Hematopoietic multipotent progenitor cell treated with erythropoietin and hydrocortisone succinate and interleukin-3 and kit ligand, for 17 days (in vitro differentiated cells): Measurements from ENCODE around the gene MTERF4.
A peak's percentile ranks its signal among the peaks of the same experiment; 100 is the strongest.

Source experiments
- DNase-seq: peaks from one replicate; pipeline ENCODE4 v3.0.0-alpha.2; 2015; ENCODE audit warnings: low spot score

Gene MTERF4, protein sequence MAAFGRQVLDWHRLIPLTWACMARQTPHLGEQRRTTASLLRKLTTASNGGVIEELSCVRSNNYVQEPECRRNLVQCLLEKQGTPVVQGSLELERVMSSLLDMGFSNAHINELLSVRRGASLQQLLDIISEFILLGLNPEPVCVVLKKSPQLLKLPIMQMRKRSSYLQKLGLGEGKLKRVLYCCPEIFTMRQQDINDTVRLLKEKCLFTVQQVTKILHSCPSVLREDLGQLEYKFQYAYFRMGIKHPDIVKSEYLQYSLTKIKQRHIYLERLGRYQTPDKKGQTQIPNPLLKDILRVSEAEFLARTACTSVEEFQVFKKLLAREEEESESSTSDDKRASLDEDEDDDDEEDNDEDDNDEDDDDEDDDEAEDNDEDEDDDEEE

GRCh38 chr2:241102239-241102803, at the start of gene MTERF4:
MTERF4 (minus strand) TSS chr2:241102287; CDS start chr2:241102273, 14 bp downstream.
- DNase-seq, result peak; percentile 84

GRCh38 chr2:241150660-241151530, 48.8 kb upstream of the MTERF4 start:
- no peak for DNase-seq

DNA sequence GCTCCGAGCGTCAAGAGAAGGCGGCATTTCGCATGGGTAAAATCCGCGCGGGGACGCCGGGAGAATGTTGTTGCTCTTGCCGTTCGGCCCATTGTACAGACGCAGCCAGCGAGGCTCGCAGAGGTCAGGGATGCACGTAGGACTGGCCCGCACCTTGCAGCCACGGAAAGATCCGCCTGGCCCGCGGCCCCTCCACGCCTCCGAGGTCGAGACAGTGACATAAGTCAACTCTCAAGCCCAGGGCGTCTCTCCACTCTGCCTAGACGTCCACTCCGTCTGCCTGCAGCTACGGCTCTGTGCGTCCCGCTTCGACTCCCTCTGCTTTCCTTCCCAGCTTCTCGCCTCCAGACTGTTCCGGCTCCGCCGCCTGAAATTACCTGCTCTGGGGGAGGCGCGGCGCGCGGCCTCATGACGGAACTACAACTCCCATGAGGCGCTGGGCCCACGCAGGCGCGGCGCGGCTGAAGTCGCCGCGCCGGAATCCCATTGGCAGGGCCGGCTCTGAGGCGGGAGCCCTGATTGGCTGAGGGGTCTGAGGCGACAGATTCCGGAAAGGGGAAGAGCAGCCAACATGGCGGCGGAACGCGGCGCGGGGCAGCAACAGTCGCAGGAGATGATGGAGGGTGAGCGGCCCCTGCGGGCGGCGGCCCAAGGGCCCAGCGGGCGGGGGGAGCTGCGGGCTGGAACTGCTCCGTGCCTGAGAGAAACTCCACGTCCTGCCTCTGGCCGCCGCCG, 48.0 kb upstream of the MTERF4 start, which contains the start of gene PPP1R7:
TSS of gene PPP1R7 (plus strand) at position 543 of the 735 bp plus-strand sequence. CDS start at position 572, 29 bp downstream.
- DNase-seq, result peak; percentile 96

- no peak for DNase-seq
Observed at GRCh38 chr2:241149675-241149924, 47.5 kb upstream of the MTERF4 start.

- DNase-seq, result peak; percentile 87
Observed at GRCh38 chr2:241148891-241149674, 47.0 kb upstream of the MTERF4 start, which contains the start of gene PASK. PASK (minus strand) TSS chr2:241149472; CDS start chr2:241143032, 6,440 bp downstream.

GRCh38 chr2:241148239-241148638, 46.2 kb upstream of the MTERF4 start:
- DNase-seq, result no peak

- no peak for DNase-seq
Observed at GRCh38 chr2:241147336-241147735, 45.2 kb upstream of the MTERF4 start.

DNA sequence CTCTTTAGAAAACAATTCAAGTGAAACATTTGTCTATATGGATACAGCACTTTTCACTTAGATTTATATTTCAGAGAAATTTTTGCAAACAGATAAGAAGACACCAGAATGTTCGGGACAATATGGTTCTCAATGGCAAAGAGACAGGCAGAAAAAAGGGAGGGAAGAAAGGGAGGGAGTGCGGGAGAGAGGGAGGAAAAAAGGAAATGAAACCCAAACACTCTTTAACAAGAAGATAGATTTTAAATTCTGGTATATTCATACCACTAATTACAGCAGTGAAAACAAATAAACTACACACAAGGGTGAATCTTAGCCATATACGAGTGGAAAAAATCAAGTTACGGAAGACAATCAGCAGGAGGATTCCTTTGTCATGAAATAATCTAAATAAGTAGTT, 44.2 kb upstream of the MTERF4 start:
- DNase-seq, result no peak

- no peak for DNase-seq
Observed at GRCh38 chr2:241142593-241142992, 40.5 kb upstream of the MTERF4 start.

GRCh38 chr2:241142063-241142462, 40.0 kb upstream of the MTERF4 start:
- no peak for DNase-seq

GRCh38 chr2:241141214-241141770, 39.2 kb upstream of the MTERF4 start:
- no peak for DNase-seq

DNA sequence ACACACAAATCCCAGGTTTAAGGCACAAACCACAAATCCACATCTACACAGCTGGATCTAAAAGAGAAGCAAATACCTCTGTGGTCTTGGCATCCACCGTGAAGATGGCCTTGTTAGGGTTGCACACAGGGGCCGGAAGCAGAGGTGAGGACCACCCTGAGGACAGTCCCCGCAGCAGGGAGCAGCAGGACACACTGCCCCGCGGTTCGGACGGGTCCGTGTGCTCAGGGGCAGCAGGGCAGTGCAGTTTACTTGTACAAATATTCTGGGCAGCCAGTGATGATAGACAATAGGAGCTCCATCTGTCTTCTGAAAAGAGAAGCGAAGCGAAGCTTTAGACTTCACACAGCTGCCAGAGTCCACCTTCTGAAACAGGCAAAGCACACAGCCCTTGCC, 38.4 kb upstream of the MTERF4 start:
- no peak for DNase-seq

- DNase-seq, result no peak
Observed at GRCh38 chr2:241139531-241140444, 37.7 kb upstream of the MTERF4 start.

- no peak for DNase-seq
Observed at GRCh38 chr2:241138471-241138870, 36.4 kb upstream of the MTERF4 start.

DNA sequence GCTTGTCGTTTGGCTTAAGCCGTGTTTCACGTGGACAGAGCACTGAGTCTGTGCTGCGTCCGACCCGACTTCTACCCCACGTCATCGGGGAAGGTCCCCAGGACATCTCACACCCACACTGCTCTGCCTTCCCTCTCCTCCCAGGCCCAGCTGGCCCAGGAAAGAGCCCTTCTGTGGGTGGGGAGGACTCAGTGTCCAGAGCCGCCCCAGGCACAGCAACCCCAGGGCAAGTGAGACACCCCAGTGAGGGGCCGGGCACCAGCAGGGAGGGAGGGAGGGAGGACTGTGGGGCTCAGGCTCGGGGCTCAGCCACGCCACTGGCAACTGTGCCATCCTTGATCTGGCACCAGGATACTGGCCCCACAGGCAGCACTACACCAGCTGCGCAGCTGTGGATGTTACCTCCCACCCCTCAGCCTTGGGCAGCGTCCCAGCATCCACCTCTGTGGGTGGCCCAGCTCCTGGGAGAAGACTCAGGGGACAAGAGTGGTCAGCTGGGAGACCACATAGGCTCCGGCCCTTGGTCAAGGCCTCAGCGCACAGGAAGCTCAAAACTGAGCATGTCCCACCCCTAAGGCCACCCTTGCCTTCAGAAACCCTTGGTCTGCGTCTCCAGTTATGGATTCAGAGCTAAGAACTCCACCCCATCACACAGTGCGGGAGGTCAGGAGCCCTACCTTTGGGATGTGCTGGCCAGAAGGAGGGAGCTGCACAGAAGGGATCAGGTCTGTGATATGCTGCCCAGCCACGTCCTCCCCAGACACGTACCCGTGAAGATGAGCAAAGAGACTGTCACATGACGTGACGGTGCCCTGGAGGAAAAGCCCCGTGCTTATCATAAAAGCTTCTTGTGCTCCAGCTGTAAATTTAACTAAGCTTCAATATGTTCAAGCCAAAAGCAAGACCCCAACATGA, 35.4 kb upstream of the MTERF4 start:
- no peak for DNase-seq

- no peak for DNase-seq
Observed at GRCh38 chr2:241136661-241137260, 34.7 kb upstream of the MTERF4 start.

DNA sequence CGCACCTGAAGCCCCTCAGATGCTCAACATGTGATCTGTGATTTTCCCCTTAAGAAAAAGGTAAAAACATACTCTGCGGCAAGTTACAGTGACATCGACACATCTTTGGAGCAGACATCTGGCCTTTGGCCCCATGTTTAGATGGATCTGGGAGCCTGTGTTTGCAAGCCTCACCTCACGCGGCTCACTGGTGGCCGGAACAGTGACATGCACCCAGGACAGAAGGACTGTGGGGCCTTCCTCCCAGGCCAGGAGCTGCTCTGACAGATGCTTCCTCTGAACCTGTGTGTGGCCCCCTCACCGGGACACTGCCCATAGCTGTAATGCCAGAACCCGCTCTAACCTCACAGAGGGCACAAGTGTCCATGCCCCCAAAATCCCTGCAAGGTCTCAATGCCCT, 34.1 kb upstream of the MTERF4 start:
- DNase-seq, result no peak

DNA sequence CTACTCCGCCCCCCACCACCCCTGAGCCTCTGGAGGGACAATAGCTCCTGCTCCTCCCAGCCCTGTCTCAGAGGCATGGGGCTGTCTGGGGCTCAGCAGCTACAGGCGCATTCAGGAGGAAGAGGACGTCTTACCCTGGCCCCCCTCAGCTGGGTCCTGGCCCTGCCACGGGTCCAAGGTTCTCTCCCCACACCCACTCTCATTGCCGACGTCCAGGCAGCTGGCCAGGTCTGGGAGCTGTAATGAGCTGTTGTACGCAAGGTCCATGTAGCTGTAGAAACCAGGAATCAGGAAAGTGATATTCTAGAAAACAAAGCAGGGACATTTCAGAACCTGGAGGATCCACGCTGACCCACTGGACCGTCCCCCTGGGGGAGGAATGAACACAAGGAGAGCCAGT, 33.6 kb upstream of the MTERF4 start:
- DNase-seq, result no peak
